HG02885 (cell line): ENCODE data around the gene MLLT11.
"Not testable (repeated sequence)": the region's sequence is repeated elsewhere in the genome, so short reads cannot be mapped to it uniquely, and the experiment has no call there.

Experiments used
- ATAC-seq: cut with Tn5 transposase; IDR thresholded peaks from one replicate; pipeline ENCODE4 v1.9.1; 2021; ENCODE audit warnings: mild to moderate bottlenecking; ENCODE audit not compliant: unreplicated experiment, poor library complexity

MLLT11 gene

GRCh38 chr1:151055581-151055980 is 4.6 kb upstream of the MLLT11 start:
- no peak for ATAC-seq

- no peak for ATAC-seq
Measured at GRCh38 chr1:151056149-151056548, 4.0 kb upstream of the MLLT11 start.

GRCh38 chr1:151058692-151059091 is 1.5 kb upstream of the MLLT11 start:
- ATAC-seq = no peak

GRCh38 chr1:151059109-151060006 is 839 bp upstream of the MLLT11 start, which contains the start of gene CDC42SE1:
Gene CDC42SE1 (minus strand): TSS chr1:151059622. CDS start chr1:151055730, 3,892 bp downstream.
- peak; percentile 85 for ATAC-seq

GRCh38 chr1:151060657-151061421 is 642 bp downstream of the MLLT11 start:
- no peak for ATAC-seq

GRCh38 chr1:151061704-151062103 is 1.5 kb downstream of the MLLT11 start:
- ATAC-seq = no peak

GRCh38 chr1:151062741-151063371 is 2.7 kb downstream of the MLLT11 start:
- ATAC-seq = no peak

- no peak for ATAC-seq
Measured at GRCh38 chr1:151065089-151065645, 5.0 kb downstream of the MLLT11 start.

- no peak for ATAC-seq
Measured at GRCh38 chr1:151067185-151067584, 7.0 kb downstream of the MLLT11 start.

GRCh38 chr1:151069103-151069486 is 8.9 kb downstream of the MLLT11 start:
- no peak for ATAC-seq

GRCh38 chr1:151070474-151071276 is 10.5 kb downstream of the MLLT11 start, which contains the start of gene GABPB2:
Gene GABPB2 (plus strand): TSS chr1:151070761. CDS start chr1:151088190, 17,429 bp downstream.
- peak; percentile 85 for ATAC-seq

- ATAC-seq = no peak
Measured at GRCh38 chr1:151072224-151072623, 12.0 kb downstream of the MLLT11 start.

- ATAC-seq = no peak
Measured at GRCh38 chr1:151085953-151086559, 25.9 kb downstream of the MLLT11 start.

- ATAC-seq = not testable (repeated sequence)
Measured at GRCh38 chr1:151097426-151097825, 37.2 kb downstream of the MLLT11 start.

GRCh38 chr1:151098126-151098525 is 37.9 kb downstream of the MLLT11 start:
- no peak for ATAC-seq

GRCh38 chr1:151104630-151105029 is 44.4 kb downstream of the MLLT11 start:
- no peak for ATAC-seq

GRCh38 chr1:151106894-151107293 is 46.7 kb downstream of the MLLT11 start:
- ATAC-seq = no peak

- no peak for ATAC-seq
Measured at GRCh38 chr1:151108331-151108730, 48.1 kb downstream of the MLLT11 start.

GRCh38 chr1:151113877-151114276 is 53.7 kb downstream of the MLLT11 start:
- no peak for ATAC-seq
